Measurements from ENCODE around the gene CTNNBL1. TPM values are rescaled to one million over a fixed set of nuclear protein-coding genes. Genes with fewer than 3 reads are reported as not detected.

Gene CTNNBL1
- total and polyA plus RNA-seq, 11 donors, result 22.6 to 68.9 (median 50.5) TPM

GRCh38 chr20:37836926-37837325 lies 143.1 kb downstream of the CTNNBL1 start:
- Histone ChIP-seq H3K27me3 (no peaks in the 10 kb centered on the region), H3K4me3 (no peak overlapping the region), H3K4me1 (peaks cover 0 to 11% (median 0%) of the 10 kb centered on the region in 12 donors), H3K27ac (no peak overlapping the region), H3K36me3 (peaks cover 0 to 22% (median 18%) of the 10 kb centered on the region in 9 donors), H3K9me3 (no peaks in the 10 kb centered on the region)
- 45 to 64% (median 60%) methylated on average over 5 of the region's 5 CpGs for WGBS, 4 donors
- ATAC-seq (peak in 1 of 4 donors; percentile 55), DNase-seq (no peak)
- TF ChIP-seq CTCF (IDR thresholded peaks at IDR 0.05), result no peak
- no peak for TF ChIP-seq POLR2A (IDR thresholded peaks at IDR 0.05)
- intact Hi-C loops (cut with DNase I), result no loop called here

- no peak overlapping the region for H3K4me3 ChIP-seq
- ATAC-seq (peak in 1 of 4 donors; percentile 29), DNase-seq (no peak)
- peaks cover 0 to 11% (median 0%) of the 10 kb centered on the region in 12 donors for H3K4me1 ChIP-seq
- intact Hi-C loops (cut with DNase I), result no loop called here
- 76 to 80% (median 79%) methylated on average over 8 of the region's 8 CpGs for WGBS, 4 donors
- no peak overlapping the region for H3K27ac ChIP-seq
- H3K27me3 ChIP-seq, result no peaks in the 10 kb centered on the region
- no peaks in the 10 kb centered on the region for H3K9me3 ChIP-seq
- peaks cover 0 to 32% (median 26%) of the 10 kb centered on the region in 9 donors for H3K36me3 ChIP-seq
- TF ChIP-seq POLR2A (IDR thresholded peaks at IDR 0.05) (no peak), CTCF (IDR thresholded peaks at IDR 0.05) (no peak)
Observed at GRCh38 chr20:37837924-37838323, 144.1 kb downstream of the CTNNBL1 start.

- TF ChIP-seq POLR2A (IDR thresholded peaks at IDR 0.05) (no peak), CTCF (IDR thresholded peaks at IDR 0.05) (no peak)
- peaks cover 0 to 7% (median 0%) of the 10 kb centered on the region in 12 donors for H3K4me1 ChIP-seq
- DNase-seq (no peak), ATAC-seq (no peak)
- peaks cover 0 to 42% (median 36%) of the 10 kb centered on the region in 9 donors for H3K36me3 ChIP-seq
- no peaks in the 10 kb centered on the region for H3K9me3 ChIP-seq
- intact Hi-C loops (cut with DNase I), result no loop called here
- 91 to 95% (median 93%) methylated on average over 6 of the region's 6 CpGs for WGBS, 4 donors
- H3K27ac ChIP-seq, result no peak overlapping the region
- no peaks in the 10 kb centered on the region for H3K27me3 ChIP-seq
- H3K4me3 ChIP-seq, result no peak overlapping the region
Observed at GRCh38 chr20:37838769-37839431, 145.1 kb downstream of the CTNNBL1 start.

- ATAC-seq (no peak), DNase-seq (no peak)
- WGBS, 4 donors, result 94 to 98% (median 95%) methylated on average over 3 of the region's 3 CpGs
- Histone ChIP-seq H3K27me3 (no peaks in the 10 kb centered on the region), H3K4me3 (no peak overlapping the region), H3K9me3 (no peaks in the 10 kb centered on the region), H3K36me3 (peaks cover 0 to 47% (median 38%) of the 10 kb centered on the region in 9 donors), H3K4me1 (peaks cover 0 to 7% (median 0%) of the 10 kb centered on the region in 12 donors), H3K27ac (no peak overlapping the region)
- intact Hi-C loops (cut with DNase I), result no loop called here
- TF ChIP-seq CTCF (IDR thresholded peaks at IDR 0.05) (no peak), POLR2A (IDR thresholded peaks at IDR 0.05) (no peak)
Observed at GRCh38 chr20:37839432-37839827, 145.6 kb downstream of the CTNNBL1 start.

Measured in heart left ventricle (tissue), 16 donors.